Heart right ventricle (tissue), 16 donors: ENCODE measurements around the gene CPNE5. TPM values are rescaled to one million over a fixed set of nuclear protein-coding genes. Genes with fewer than 3 reads are reported as not detected.

ENCODE experiments used
- ATAC-seq, 8 donors: fragments of 200-7000 bp; cut with Tn5 transposase; one replicate each; pipeline ENCODE4 v1.9.1; 2020; ENCODE audit warnings: mild to moderate bottlenecking in 8 of 8, moderate library complexity in 8 of 8, moderate number of reproducible peaks in 1 of 8
- DNase-seq, 2 donors: peaks; one replicate each; pipeline ENCODE4 v3.0.0-alpha.2; 2020
- H3K27ac ChIP-seq, 10 donors: fragments of 200-600 bp; sonication (generic) in 2 of 10; one replicate each; pipeline versions ENCODE4 v1.5.0 to v1.8.0; 2020 to 2022; ENCODE audit warnings: mild to moderate bottlenecking in 3 of 10
- H3K27me3 ChIP-seq, 7 donors: fragments of 200-600 bp; one replicate each; pipeline ENCODE4 v1.8.0; 2021 to 2022; ENCODE audit warnings: mild to moderate bottlenecking in 2 of 7
- H3K36me3 ChIP-seq, 9 donors: fragments of 200-600 bp; sonication (generic) in 1 of 9; one replicate each; pipeline versions ENCODE4 v1.5.0 to v1.8.0; 2020 to 2022; ENCODE audit warnings: mild to moderate bottlenecking in 2 of 9
- H3K4me1 ChIP-seq, 9 donors: fragments of 200-600 bp; sonication (generic) in 1 of 9; one replicate each; pipeline versions ENCODE4 v1.5.0 to v1.8.0; 2020 to 2022; ENCODE audit warnings: mild to moderate bottlenecking in 4 of 9
- H3K4me3 ChIP-seq, 10 donors: fragments of 200-600 bp; sonication (generic) in 2 of 10; one replicate each; pipeline versions ENCODE4 v1.5.0 to v1.8.0; 2020 to 2022; ENCODE audit warnings: mild to moderate bottlenecking in 7 of 10, moderate library complexity in 2 of 10
- H3K9me3 ChIP-seq, 11 donors: fragments of 200-600 bp in 10 of 11; sonication (generic) in 2 of 11; one replicate each; pipeline versions ENCODE4 v1.5.0 to v1.8.0; 2013 to 2022; ENCODE audit warnings: mild to moderate bottlenecking in 2 of 11, control low read depth in 1 of 11, moderate library complexity in 1 of 11
- WGBS, 2 donors: extraction: QIAGEN DNeasy Blood & Tissue Kit; methylation state at CpG; one replicate each; pipeline ENCODE4 v1.1.7; 2013; ENCODE audit warnings: inconsistent platforms in 1 of 2; 5-methylcytosine and 5-hydroxymethylcytosine counted together
- intact Hi-C, 10 donors: fragments of 100-400 bp; cut with DNase I; formaldehyde crosslinking; loops; one replicate each; pipeline versions ENCODE4 v1.11.1 to v1.14.2; 2022
- polyA plus RNA-seq, 2 donors: library from polyadenylated mRNA; stranded (reverse); fragments of 200-250 nt; gene quantifications; one replicate each; pipeline ENCODE4 v1.2.3, GENCODE V29; 2013
- total RNA-seq, 10 donors: library from RNA; stranded (reverse); fragmentation: NEBNext Ultra II Directional in 3 of 10; extraction: Animal tissue kit (Norgen Biotek cat#: 25700) in 3 of 10; gene quantifications; one replicate each; pipeline versions ENCODE4 v1.2.1 to v1.2.4, GENCODE V29; 2021 to 2023
- TF ChIP-seq, protein P1 (sequence below), 9 donors: fragments of 200-600 bp; sonication (generic) in 2 of 9; IDR thresholded peaks; one replicate each; pipeline versions ENCODE4 v1.5.0 to v1.8.0; 2021 to 2022; ENCODE audit warnings: antibody characterized with exemption in 9 of 9, mild to moderate bottlenecking in 5 of 9, moderate library complexity in 1 of 9
- donor health status: Arrhythmogenic right ventricular cardiomyopathy.
- donor health status: ischemic (EF 13 %, LVEDD 7.1; RV severe dilation, severe dysfunction).
- donor health status: healthy with polysubstance abuse.
- donor health status: DM: no; HTN: yes; CAD: no.
- donor health status: DM: no; HTN: no; CAD: no.
- donor health status: ischemic (EF 25% LVEDD 6.9; RV normal size, moderate dysfunction).
- donor health status: ischemic (EF 25% LVEDD 5.7; RV mildly dilated, moderate dysfunction).
- donor health status: healthy.
- donor health status: DM: yes; HTN: yes; CAD: no.
- donor health status: Ischemic cardiomyopathy.
- donor health status: ischemic (EF 35%, LVEDD 5.7; RV mildly dilated, moderate dysfunction).
- donor health status: nonischemic (EF 11% LVEDD 7.7; RV severe dilation, severe dysfunction).
- donor health status: DM: yes; HTN: yes; CAD: no.
- donor health status: PGD.
- donor health status: ischemic (EF 29% LVEDD 5.4; RV normal size, mild dysfunction).
- donor health status: nonischemic (EF 23%, LVEDD 6.1; RV moderate dilation, normal function).

CPNE5 gene
- total and polyA plus RNA-seq, 12 donors: 2.8 to 98.2 (median 24.4) TPM

- H3K4me1 ChIP-seq: peaks cover 0 to 9% (median 0%) of the 10 kb centered on the region in 9 donors
- no peak overlapping the region for H3K27ac ChIP-seq
- WGBS, 2 donors: 91 to 97% methylated on average over 2 of the region's 2 CpGs
- no peak overlapping the region for H3K4me3 ChIP-seq
- TF ChIP-seq, protein P1, sequence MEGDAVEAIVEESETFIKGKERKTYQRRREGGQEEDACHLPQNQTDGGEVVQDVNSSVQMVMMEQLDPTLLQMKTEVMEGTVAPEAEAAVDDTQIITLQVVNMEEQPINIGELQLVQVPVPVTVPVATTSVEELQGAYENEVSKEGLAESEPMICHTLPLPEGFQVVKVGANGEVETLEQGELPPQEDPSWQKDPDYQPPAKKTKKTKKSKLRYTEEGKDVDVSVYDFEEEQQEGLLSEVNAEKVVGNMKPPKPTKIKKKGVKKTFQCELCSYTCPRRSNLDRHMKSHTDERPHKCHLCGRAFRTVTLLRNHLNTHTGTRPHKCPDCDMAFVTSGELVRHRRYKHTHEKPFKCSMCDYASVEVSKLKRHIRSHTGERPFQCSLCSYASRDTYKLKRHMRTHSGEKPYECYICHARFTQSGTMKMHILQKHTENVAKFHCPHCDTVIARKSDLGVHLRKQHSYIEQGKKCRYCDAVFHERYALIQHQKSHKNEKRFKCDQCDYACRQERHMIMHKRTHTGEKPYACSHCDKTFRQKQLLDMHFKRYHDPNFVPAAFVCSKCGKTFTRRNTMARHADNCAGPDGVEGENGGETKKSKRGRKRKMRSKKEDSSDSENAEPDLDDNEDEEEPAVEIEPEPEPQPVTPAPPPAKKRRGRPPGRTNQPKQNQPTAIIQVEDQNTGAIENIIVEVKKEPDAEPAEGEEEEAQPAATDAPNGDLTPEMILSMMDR (IDR thresholded peaks at IDR 0.05): no peak
- DNase-seq: no peak
- intact Hi-C loops: loop anchor here in 1 of 10 donors (10.0 kb wide), 1 partner anchor 108 kb away; no protein-coding TSS in a partner anchor
- no peaks in the 10 kb centered on the region for H3K9me3 ChIP-seq
- no peaks in the 10 kb centered on the region for H3K36me3 ChIP-seq
- no peak for ATAC-seq
- H3K27me3 ChIP-seq: no peaks in the 10 kb centered on the region
Measured at GRCh38 chr6:36722879-36723278, 116.4 kb downstream of the CPNE5 start.

- no peaks in the 10 kb centered on the region for H3K36me3 ChIP-seq
- WGBS, 2 donors: 90 to 92% methylated on average over 10 of the region's 10 CpGs
- peaks cover 0 to 5% (median 0%) of the 10 kb centered on the region in 9 donors for H3K4me1 ChIP-seq
- intact Hi-C loops: loop anchor here in 1 of 10 donors (10.0 kb wide), 1 partner anchor 108 kb away; no protein-coding TSS in a partner anchor
- TF ChIP-seq, protein P1 (IDR thresholded peaks at IDR 0.05): no peak
- H3K9me3 ChIP-seq: no peaks in the 10 kb centered on the region
- no peak overlapping the region for H3K27ac ChIP-seq
- H3K4me3 ChIP-seq: no peak overlapping the region
- no peak for ATAC-seq
- DNase-seq: no peak
- H3K27me3 ChIP-seq: no peaks in the 10 kb centered on the region
Measured at GRCh38 chr6:36722365-36722764, 116.9 kb downstream of the CPNE5 start.

- Histone ChIP-seq H3K4me3 (no peak overlapping the region), H3K27ac (no peak overlapping the region), H3K36me3 (no peaks in the 10 kb centered on the region), H3K4me1 (peaks cover 0 to 5% (median 0%) of the 10 kb centered on the region in 9 donors), H3K27me3 (no peaks in the 10 kb centered on the region), H3K9me3 (no peaks in the 10 kb centered on the region)
- 88 to 91% methylated on average over 15 of the region's 15 CpGs for WGBS, 2 donors
- no peak for DNase-seq
- intact Hi-C loops: loop anchor here in 1 of 10 donors (10.0 kb wide), 1 partner anchor 107 kb away; no protein-coding TSS in a partner anchor
- no peak for ATAC-seq
- TF ChIP-seq, protein P1 (IDR thresholded peaks at IDR 0.05): no peak
Measured at GRCh38 chr6:36721369-36722140, 117.7 kb downstream of the CPNE5 start.

DNA sequence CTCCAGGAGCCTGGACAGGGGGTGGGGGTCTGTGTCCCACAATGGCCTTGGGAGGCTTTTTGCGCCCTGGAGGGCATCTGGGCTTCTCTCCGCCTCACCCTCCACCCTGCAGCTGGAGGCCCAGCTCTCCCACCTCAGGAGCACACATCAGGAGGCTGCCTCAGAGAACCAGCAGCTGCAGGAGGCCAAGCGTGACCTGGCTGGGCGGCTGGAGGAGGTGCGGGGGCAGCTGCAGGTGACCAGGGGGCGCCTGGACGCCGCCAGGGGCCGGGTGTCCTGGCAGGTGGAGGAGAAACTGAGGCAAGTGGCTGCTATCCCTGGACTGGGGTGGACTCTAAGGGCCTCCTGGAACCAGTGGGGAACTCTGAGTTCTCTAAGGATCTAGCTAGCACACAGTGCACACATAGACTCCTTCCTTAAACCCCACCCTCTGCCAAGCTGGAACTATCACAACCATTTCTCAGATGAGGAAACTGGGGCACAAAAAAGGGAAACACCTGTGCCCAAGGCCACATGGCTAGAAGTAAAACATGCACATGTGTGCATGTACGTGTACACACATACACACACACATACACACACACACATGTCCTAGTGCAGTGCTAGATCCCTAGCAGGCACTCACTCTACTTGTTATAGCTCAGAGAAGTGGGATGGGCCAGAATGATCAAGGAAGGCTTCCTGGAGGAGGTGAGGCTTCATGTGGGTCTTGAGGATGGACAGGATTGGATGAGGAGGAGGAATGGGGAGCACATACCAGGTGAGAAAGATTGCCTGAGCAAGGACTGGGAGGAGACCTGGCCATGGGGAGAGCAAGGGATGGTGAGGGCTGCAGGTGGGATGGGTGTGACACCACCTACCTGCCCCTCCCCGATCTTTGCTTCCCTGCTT lies 118.7 kb downstream of the CPNE5 start:
- intact Hi-C loops: loop anchor here in 1 of 10 donors (10.0 kb wide), 1 partner anchor 106 kb away; no protein-coding TSS in a partner anchor
- Histone ChIP-seq H3K4me3 (no peak overlapping the region), H3K27ac (no peak overlapping the region), H3K9me3 (no peaks in the 10 kb centered on the region), H3K36me3 (no peaks in the 10 kb centered on the region), H3K27me3 (no peaks in the 10 kb centered on the region), H3K4me1 (no peaks in the 10 kb centered on the region)
- WGBS, 2 donors: 92% methylated on average over 11 of the region's 11 CpGs
- DNase-seq (no peak), ATAC-seq (no peak)
- TF ChIP-seq, protein P1 (IDR thresholded peaks at IDR 0.05): no peak
